Endothelial cell (in vitro differentiated cells): Measurements from ENCODE around the gene MSN. TPM values are rescaled to one million over a fixed set of nuclear protein-coding genes. Genes with fewer than 3 reads are reported as not detected.
A peak's percentile ranks its signal among the peaks of the same experiment; 100 is the strongest.

Source experiments
- DNase-seq: peaks from one replicate; pipeline ENCODE4 v3.0.0; 2021; ENCODE audit warnings: low spot score
- H3K27ac Mint-ChIP-seq: one replicate; pipeline ENCODE4 v1.8.0; 2021; ENCODE audit warnings: mixed read lengths, inconsistent platforms; ENCODE audit not compliant: unreplicated experiment
- H3K27me3 Mint-ChIP-seq: one replicate; pipeline ENCODE4 v1.8.0; 2021; ENCODE audit warnings: mild to moderate bottlenecking, moderate library complexity, mixed read lengths, inconsistent platforms; ENCODE audit not compliant: unreplicated experiment
- H3K36me3 Mint-ChIP-seq: one replicate; pipeline ENCODE4 v1.8.0; 2021; ENCODE audit warnings: mild to moderate bottlenecking, low read depth, mixed read lengths, inconsistent platforms; ENCODE audit not compliant: unreplicated experiment
- H3K4me1 Mint-ChIP-seq: one replicate; pipeline ENCODE4 v1.8.0; 2021; ENCODE audit warnings: mild to moderate bottlenecking, mixed read lengths, inconsistent platforms; ENCODE audit not compliant: unreplicated experiment
- H3K4me3 Mint-ChIP-seq: one replicate; pipeline ENCODE4 v1.8.0; 2021; ENCODE audit warnings: mild to moderate bottlenecking, mixed read lengths, inconsistent platforms; ENCODE audit not compliant: unreplicated experiment
- H3K9me3 Mint-ChIP-seq: one replicate; pipeline ENCODE4 v1.8.0; 2021; ENCODE audit warnings: mixed read lengths, inconsistent platforms; ENCODE audit not compliant: unreplicated experiment
- CTCF ChIP-seq: fragments of 200-600 bp; sonication (generic); IDR thresholded peaks from one replicate; pipeline ENCODE4 v1.5.0; 2021; ENCODE audit warnings: antibody characterized with exemption; ENCODE audit not compliant: unreplicated experiment
- total RNA-seq: library from RNA; stranded (reverse); fragmentation: NEBNext Ultra II Directional; extraction: Animal tissue kit (Norgen Biotek cat#: 25700); gene quantifications from one replicate; pipeline ENCODE4 v1.2.1, GENCODE V29; 2021; ENCODE audit not compliant: unreplicated experiment

Gene MSN
- total RNA-seq, 1 donor from 2014 or later: 590 TPM

- DNase-seq: no peak
- H3K4me3 Mint-ChIP-seq: no peak overlapping the region
- no peak for TF ChIP-seq CTCF
- no peaks in the 10 kb centered on the region for H3K9me3 Mint-ChIP-seq
- no peak overlapping the region for H3K27ac Mint-ChIP-seq
- peaks cover 6% of the 10 kb centered on the region for H3K4me1 Mint-ChIP-seq
- H3K36me3 Mint-ChIP-seq: no peaks in the 10 kb centered on the region
- no peaks in the 10 kb centered on the region for H3K27me3 Mint-ChIP-seq
Observed at GRCh38 chrX:65657659-65658058, 9.8 kb upstream of the MSN start.

GRCh38 chrX:65658229-65658628, 9.2 kb upstream of the MSN start:
- Mint-ChIP-seq H3K27me3 (no peaks in the 10 kb centered on the region), H3K4me3 (no peak overlapping the region), H3K36me3 (no peaks in the 10 kb centered on the region), H3K9me3 (no peaks in the 10 kb centered on the region), H3K27ac (no peak overlapping the region), H3K4me1 (peaks cover 6% of the 10 kb centered on the region)
- no peak for DNase-seq
- no peak for TF ChIP-seq CTCF

GRCh38 chrX:65667157-65667502, 324 bp upstream of the MSN start:
- no peak for DNase-seq
- TF ChIP-seq CTCF: no peak
- Mint-ChIP-seq H3K36me3 (peaks cover 5% of the 10 kb centered on the region), H3K4me3 (peak overlapping the region; percentile 86), H3K9me3 (no peaks in the 10 kb centered on the region), H3K27me3 (peaks cover 2% of the 10 kb centered on the region), H3K27ac (peak overlapping the region; percentile 67), H3K4me1 (peaks cover 23% of the 10 kb centered on the region)

GRCh38 chrX:65668377-65669310, 1.2 kb downstream of the MSN start:
- Mint-ChIP-seq H3K27ac (peak overlapping the region; percentile 94), H3K27me3 (peaks cover 2% of the 10 kb centered on the region), H3K9me3 (no peaks in the 10 kb centered on the region), H3K36me3 (peaks cover 10% of the 10 kb centered on the region), H3K4me3 (peak overlapping the region; percentile 93), H3K4me1 (peaks cover 31% of the 10 kb centered on the region)
- DNase-seq: peak; percentile 7
- no peak for TF ChIP-seq CTCF

GRCh38 chrX:65671286-65671685, 3.8 kb downstream of the MSN start:
- Mint-ChIP-seq H3K27ac (peak overlapping the region; percentile 61), H3K4me3 (peak overlapping the region; percentile 79), H3K9me3 (no peaks in the 10 kb centered on the region), H3K36me3 (peaks cover 14% of the 10 kb centered on the region), H3K4me1 (peaks cover 46% of the 10 kb centered on the region), H3K27me3 (peaks cover 4% of the 10 kb centered on the region)
- TF ChIP-seq CTCF: no peak
- DNase-seq: no peak
